Measurements from ENCODE around the gene ITGAE. TPM values are rescaled to one million over a fixed set of nuclear protein-coding genes. Genes with fewer than 3 reads are reported as not detected.
A peak's percentile ranks its signal among the peaks of the same experiment; 100 is the strongest.
"Not testable (repeated sequence)": the region's sequence is repeated elsewhere in the genome, so short reads cannot be mapped to it uniquely, and the experiment has no call there.

Gene ITGAE
- 15.8 TPM for polyA plus RNA-seq (2012; ENCODE audit: low read depth, missing spikeins)

GRCh38 chr17:3800362-3801271 is at the start of gene ITGAE:
TSS of gene ITGAE (minus strand) at chr17:3801188. CDS start at chr17:3801144, 44 bp downstream.
- no peak for TF ChIP-seq POU2F2 (IDR thresholded peaks at IDR 0.05; ENCODE audit: low read depth, low read length)
- no peak for TF ChIP-seq TAF1 (IDR thresholded peaks at IDR 0.05; ENCODE audit: low read depth, low read length)
- TF ChIP-seq POLR2A (IDR thresholded peaks at IDR 0.05; ENCODE audit: low read depth, low read length), result no peak
- TF ChIP-seq SPI1 (IDR thresholded peaks at IDR 0.05; ENCODE audit: low read depth, low read length), result no peak
- no peak for TF ChIP-seq POLR2AphosphoS5 (IDR thresholded peaks at IDR 0.05; ENCODE audit: low read depth, low read length)
- no peak for TF ChIP-seq PAX5 (IDR thresholded peaks at IDR 0.05; ENCODE audit: insufficient read depth, low read length, severe bottlenecking)

GRCh38 chr17:3848229-3848835 is 47.3 kb upstream of the ITGAE start:
- TF ChIP-seq SPI1 (IDR thresholded peaks at IDR 0.05; ENCODE audit: low read depth, low read length), result no peak
- no peak for TF ChIP-seq TAF1 (IDR thresholded peaks at IDR 0.05; ENCODE audit: low read depth, low read length)
- TF ChIP-seq POU2F2 (IDR thresholded peaks at IDR 0.05; ENCODE audit: low read depth, low read length), result no peak
- no peak for TF ChIP-seq POLR2A (IDR thresholded peaks at IDR 0.05; ENCODE audit: low read depth, low read length)
- TF ChIP-seq PAX5 (IDR thresholded peaks at IDR 0.05; ENCODE audit: insufficient read depth, low read length, severe bottlenecking), result no peak
- no peak for TF ChIP-seq POLR2AphosphoS5 (IDR thresholded peaks at IDR 0.05; ENCODE audit: low read depth, low read length)
- no peak for FAIRE-seq
- DNase-seq (ENCODE audit: insufficient read length, low spot score), result no peak

More at GRCh38 chr17:3800362-3801271, at the start of gene ITGAE:
- no peak for DNase-seq (ENCODE audit: insufficient read length, low spot score)
- no peak for FAIRE-seq

DNA sequence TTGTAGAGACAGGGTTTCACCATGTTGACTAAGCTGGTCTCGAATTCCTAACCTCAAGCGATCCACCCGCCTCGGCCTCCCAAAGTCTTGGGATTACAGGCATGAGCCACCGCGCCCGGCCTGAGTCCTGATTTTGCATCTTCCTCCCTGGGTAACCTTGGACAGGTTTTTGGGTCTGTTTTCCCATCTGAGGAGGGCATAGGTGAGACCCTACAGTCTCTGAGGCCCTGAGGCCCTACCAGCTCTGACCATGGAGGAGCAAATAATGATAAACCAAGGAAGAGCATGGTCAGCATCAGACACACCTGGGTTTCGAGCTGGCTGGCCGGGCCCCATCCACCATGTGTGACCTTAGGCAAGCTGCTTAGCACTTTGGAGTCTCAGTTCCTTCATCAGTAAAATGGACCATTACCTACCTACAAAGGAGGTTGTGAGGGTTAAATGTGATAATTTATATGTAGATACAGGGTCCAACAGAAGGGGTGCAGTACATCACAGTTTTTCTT is 46.2 kb upstream of the ITGAE start:
- no peak for FAIRE-seq
- no peak for TF ChIP-seq TAF1 (IDR thresholded peaks at IDR 0.05; ENCODE audit: low read depth, low read length)
- no peak for TF ChIP-seq SPI1 (IDR thresholded peaks at IDR 0.05; ENCODE audit: low read depth, low read length)
- no peak for TF ChIP-seq POU2F2 (IDR thresholded peaks at IDR 0.05; ENCODE audit: low read depth, low read length)
- TF ChIP-seq POLR2A (IDR thresholded peaks at IDR 0.05; ENCODE audit: low read depth, low read length), result no peak
- no peak for TF ChIP-seq POLR2AphosphoS5 (IDR thresholded peaks at IDR 0.05; ENCODE audit: low read depth, low read length)
- no peak for TF ChIP-seq PAX5 (IDR thresholded peaks at IDR 0.05; ENCODE audit: insufficient read depth, low read length, severe bottlenecking)
- no peak for DNase-seq (ENCODE audit: insufficient read length, low spot score)

GRCh38 chr17:3846437-3847164 is 45.6 kb upstream of the ITGAE start:
- FAIRE-seq, result no peak
- TF ChIP-seq TAF1 (IDR thresholded peaks at IDR 0.05; ENCODE audit: low read depth, low read length) (no peak), POU2F2 (IDR thresholded peaks at IDR 0.05; ENCODE audit: low read depth, low read length) (no peak), POLR2A (IDR thresholded peaks at IDR 0.05; ENCODE audit: low read depth, low read length) (no peak), POLR2AphosphoS5 (IDR thresholded peaks at IDR 0.05; ENCODE audit: low read depth, low read length) (no peak), SPI1 (IDR thresholded peaks at IDR 0.05; ENCODE audit: low read depth, low read length) (no peak), PAX5 (IDR thresholded peaks at IDR 0.05; ENCODE audit: insufficient read depth, low read length, severe bottlenecking) (no peak)
- no peak for DNase-seq (ENCODE audit: insufficient read length, low spot score)

- FAIRE-seq (peak; percentile 99), DNase-seq (ENCODE audit: insufficient read length, low spot score) (peak; percentile 97)
- TF ChIP-seq POLR2AphosphoS5 (IDR thresholded peaks at IDR 0.05; ENCODE audit: low read depth, low read length) (peak; percentile 68; the same call in 1 of the 2 replicates), POLR2A (IDR thresholded peaks at IDR 0.05; ENCODE audit: low read depth, low read length) (peak; percentile 66), POU2F2 (IDR thresholded peaks at IDR 0.05; ENCODE audit: low read depth, low read length) (peak; percentile 80; the same call in 1 of the 2 replicates), PAX5 (IDR thresholded peaks at IDR 0.05; ENCODE audit: insufficient read depth, low read length, severe bottlenecking) (peak; percentile 75), TAF1 (IDR thresholded peaks at IDR 0.05; ENCODE audit: low read depth, low read length) (peak; percentile 86), SPI1 (IDR thresholded peaks at IDR 0.05; ENCODE audit: low read depth, low read length) (no peak)
Measured at GRCh38 chr17:3845621-3846436, 44.8 kb upstream of the ITGAE start, which contains the start of gene NCBP3. TSS of gene NCBP3 (minus strand) at chr17:3846246. CDS start at chr17:3846223, 23 bp downstream.

- no peak for TF ChIP-seq TAF1 (IDR thresholded peaks at IDR 0.05; ENCODE audit: low read depth, low read length)
- no peak for TF ChIP-seq POLR2AphosphoS5 (IDR thresholded peaks at IDR 0.05; ENCODE audit: low read depth, low read length)
- no peak for TF ChIP-seq POU2F2 (IDR thresholded peaks at IDR 0.05; ENCODE audit: low read depth, low read length)
- TF ChIP-seq SPI1 (IDR thresholded peaks at IDR 0.05; ENCODE audit: low read depth, low read length), result no peak
- TF ChIP-seq PAX5 (IDR thresholded peaks at IDR 0.05; ENCODE audit: insufficient read depth, low read length, severe bottlenecking), result no peak
- TF ChIP-seq POLR2A (IDR thresholded peaks at IDR 0.05; ENCODE audit: low read depth, low read length), result no peak
- FAIRE-seq (no peak), DNase-seq (ENCODE audit: insufficient read length, low spot score) (peak; percentile 49)
Measured at GRCh38 chr17:3845291-3845620, 44.3 kb upstream of the ITGAE start.

- DNase-seq (ENCODE audit: insufficient read length, low spot score), result not testable (repeated sequence)
- FAIRE-seq, result peak; percentile 9
Measured at GRCh38 chr17:3844556-3844955, 43.6 kb upstream of the ITGAE start.

GRCh38 chr17:3843935-3844516 is 43.0 kb upstream of the ITGAE start:
- no peak for TF ChIP-seq PAX5 (IDR thresholded peaks at IDR 0.05; ENCODE audit: insufficient read depth, low read length, severe bottlenecking)
- no peak for TF ChIP-seq SPI1 (IDR thresholded peaks at IDR 0.05; ENCODE audit: low read depth, low read length)
- TF ChIP-seq POU2F2 (IDR thresholded peaks at IDR 0.05; ENCODE audit: low read depth, low read length), result no peak
- no peak for TF ChIP-seq POLR2A (IDR thresholded peaks at IDR 0.05; ENCODE audit: low read depth, low read length)
- no peak for TF ChIP-seq TAF1 (IDR thresholded peaks at IDR 0.05; ENCODE audit: low read depth, low read length)
- no peak for TF ChIP-seq POLR2AphosphoS5 (IDR thresholded peaks at IDR 0.05; ENCODE audit: low read depth, low read length)
- FAIRE-seq (peak; percentile 96), DNase-seq (ENCODE audit: insufficient read length, low spot score) (no peak)
